GM06990 (cell line): ENCODE results near the gene TSPO2.

Source experiments
- DNase-seq: peaks from one replicate; pipeline ENCODE4 v3.0.0-alpha.2; 2011; ENCODE audit not compliant: insufficient read length; ENCODE audit errors: extremely low read depth
- H3K27me3 ChIP-seq: replicated peaks from 2 replicates; pipeline ENCODE4 v1.6.0; 2011; ENCODE audit warnings: low read length; ENCODE audit not compliant: control insufficient read depth, insufficient read depth
- H3K36me3 ChIP-seq: 2 replicates; pipeline ENCODE4 v1.5.1; 2011; ENCODE audit warnings: low read length; ENCODE audit not compliant: control insufficient read depth, insufficient read depth
- H3K4me3 ChIP-seq: replicated peaks from 2 replicates; pipeline ENCODE4 v1.5.1; 2011; ENCODE audit warnings: low read depth, mild to moderate bottlenecking, control low read depth, low read length
- TF ChIP-seq, protein P1 (sequence below): IDR thresholded peaks from 2 replicates; pipeline ENCODE4 v1.5.1; 2011; ENCODE audit warnings: low read length, control low read depth, mild to moderate bottlenecking, inconsistent platforms; ENCODE audit not compliant: insufficient read depth, poor library complexity, severe bottlenecking

The TSPO2 gene

DNA sequence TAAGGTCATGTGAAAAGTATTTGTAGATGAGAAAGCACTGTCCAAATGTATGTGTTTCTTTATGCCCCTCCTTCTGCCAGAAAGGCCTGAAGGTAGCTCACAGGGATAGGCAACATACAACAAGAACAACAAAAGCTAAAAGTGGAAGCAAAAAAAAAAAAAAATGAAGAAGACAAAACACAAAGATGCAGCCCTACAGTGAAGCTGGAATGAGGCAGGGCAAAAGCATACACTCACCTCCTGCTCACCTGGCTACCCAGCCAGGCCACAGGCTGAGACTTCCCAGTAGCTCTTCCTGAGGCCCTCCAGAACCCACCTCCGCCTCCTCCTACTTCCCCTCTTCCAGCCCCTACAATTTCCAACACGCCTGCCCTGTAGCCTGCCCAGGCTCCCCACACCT is 5.7 kb upstream of the TSPO2 start:
- no peaks in the 10 kb centered on the region for H3K36me3 ChIP-seq
- no peaks in the 10 kb centered on the region for H3K27me3 ChIP-seq
- no peak overlapping the region for H3K4me3 ChIP-seq
- no peak for DNase-seq
- TF ChIP-seq, protein P1, sequence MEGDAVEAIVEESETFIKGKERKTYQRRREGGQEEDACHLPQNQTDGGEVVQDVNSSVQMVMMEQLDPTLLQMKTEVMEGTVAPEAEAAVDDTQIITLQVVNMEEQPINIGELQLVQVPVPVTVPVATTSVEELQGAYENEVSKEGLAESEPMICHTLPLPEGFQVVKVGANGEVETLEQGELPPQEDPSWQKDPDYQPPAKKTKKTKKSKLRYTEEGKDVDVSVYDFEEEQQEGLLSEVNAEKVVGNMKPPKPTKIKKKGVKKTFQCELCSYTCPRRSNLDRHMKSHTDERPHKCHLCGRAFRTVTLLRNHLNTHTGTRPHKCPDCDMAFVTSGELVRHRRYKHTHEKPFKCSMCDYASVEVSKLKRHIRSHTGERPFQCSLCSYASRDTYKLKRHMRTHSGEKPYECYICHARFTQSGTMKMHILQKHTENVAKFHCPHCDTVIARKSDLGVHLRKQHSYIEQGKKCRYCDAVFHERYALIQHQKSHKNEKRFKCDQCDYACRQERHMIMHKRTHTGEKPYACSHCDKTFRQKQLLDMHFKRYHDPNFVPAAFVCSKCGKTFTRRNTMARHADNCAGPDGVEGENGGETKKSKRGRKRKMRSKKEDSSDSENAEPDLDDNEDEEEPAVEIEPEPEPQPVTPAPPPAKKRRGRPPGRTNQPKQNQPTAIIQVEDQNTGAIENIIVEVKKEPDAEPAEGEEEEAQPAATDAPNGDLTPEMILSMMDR: no peak

DNA sequence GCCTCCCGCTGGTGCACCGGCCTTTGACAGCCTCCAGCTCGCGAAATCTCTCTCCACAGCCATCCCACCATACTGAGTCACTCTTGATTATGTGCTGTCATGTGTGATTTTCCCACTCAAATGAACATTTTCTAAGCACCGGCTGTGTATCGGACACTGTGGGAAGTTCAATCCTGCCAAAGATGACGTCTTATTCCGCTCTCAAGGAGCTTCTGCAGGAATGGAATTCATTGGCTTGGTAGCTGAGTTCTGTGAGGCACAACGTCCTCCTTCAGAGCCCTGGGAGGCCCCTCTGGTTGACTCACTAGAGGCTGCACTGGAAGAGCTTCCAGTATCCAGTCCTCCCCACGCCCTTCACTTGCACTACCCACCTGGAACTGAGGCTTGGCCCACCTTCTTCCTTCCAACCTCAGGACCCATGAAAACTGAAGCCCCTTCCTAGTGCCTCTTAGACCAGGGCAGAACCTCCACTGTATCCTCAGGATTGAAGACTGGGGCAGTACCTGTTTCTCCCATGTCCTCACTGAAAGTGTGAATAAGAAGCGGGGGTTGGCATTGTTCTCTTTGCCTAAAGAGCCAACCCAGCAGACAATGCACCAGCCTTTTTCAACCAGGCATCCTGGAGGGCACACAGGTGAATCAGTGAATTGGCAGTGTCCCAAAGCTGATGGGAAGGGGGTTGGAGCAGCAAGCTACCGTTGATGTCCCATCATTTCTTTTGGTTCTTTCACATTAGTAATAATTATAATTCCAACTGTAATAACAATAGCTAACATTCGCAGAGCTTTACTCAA is 5.0 kb upstream of the TSPO2 start:
- Histone ChIP-seq H3K27me3 (no peaks in the 10 kb centered on the region), H3K36me3 (no peaks in the 10 kb centered on the region), H3K4me3 (no peak overlapping the region)
- TF ChIP-seq, protein P1: no peak
- DNase-seq: no peak

DNA sequence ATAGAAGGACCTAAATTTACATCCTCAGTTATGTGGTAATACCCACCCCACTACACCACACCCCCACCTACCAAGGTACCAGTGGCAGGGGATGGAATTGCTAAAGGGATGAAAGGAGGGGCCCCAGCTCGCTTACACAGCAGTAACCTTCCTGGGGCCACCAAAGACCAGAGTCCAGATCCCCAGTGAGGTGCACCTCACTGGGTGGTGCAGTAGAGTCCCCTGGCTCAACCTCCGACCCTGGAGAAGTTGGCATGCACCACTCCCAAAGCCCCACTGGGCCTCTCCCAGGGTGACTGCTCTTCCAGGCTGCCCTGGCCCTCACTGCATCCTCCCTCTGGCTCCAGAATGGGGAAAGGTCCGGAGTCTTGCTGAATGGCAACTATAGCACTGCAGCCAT is 4.1 kb upstream of the TSPO2 start:
- no peaks in the 10 kb centered on the region for H3K27me3 ChIP-seq
- no peaks in the 10 kb centered on the region for H3K36me3 ChIP-seq
- H3K4me3 ChIP-seq: no peak overlapping the region
- TF ChIP-seq, protein P1: no peak
- DNase-seq: no peak

DNA sequence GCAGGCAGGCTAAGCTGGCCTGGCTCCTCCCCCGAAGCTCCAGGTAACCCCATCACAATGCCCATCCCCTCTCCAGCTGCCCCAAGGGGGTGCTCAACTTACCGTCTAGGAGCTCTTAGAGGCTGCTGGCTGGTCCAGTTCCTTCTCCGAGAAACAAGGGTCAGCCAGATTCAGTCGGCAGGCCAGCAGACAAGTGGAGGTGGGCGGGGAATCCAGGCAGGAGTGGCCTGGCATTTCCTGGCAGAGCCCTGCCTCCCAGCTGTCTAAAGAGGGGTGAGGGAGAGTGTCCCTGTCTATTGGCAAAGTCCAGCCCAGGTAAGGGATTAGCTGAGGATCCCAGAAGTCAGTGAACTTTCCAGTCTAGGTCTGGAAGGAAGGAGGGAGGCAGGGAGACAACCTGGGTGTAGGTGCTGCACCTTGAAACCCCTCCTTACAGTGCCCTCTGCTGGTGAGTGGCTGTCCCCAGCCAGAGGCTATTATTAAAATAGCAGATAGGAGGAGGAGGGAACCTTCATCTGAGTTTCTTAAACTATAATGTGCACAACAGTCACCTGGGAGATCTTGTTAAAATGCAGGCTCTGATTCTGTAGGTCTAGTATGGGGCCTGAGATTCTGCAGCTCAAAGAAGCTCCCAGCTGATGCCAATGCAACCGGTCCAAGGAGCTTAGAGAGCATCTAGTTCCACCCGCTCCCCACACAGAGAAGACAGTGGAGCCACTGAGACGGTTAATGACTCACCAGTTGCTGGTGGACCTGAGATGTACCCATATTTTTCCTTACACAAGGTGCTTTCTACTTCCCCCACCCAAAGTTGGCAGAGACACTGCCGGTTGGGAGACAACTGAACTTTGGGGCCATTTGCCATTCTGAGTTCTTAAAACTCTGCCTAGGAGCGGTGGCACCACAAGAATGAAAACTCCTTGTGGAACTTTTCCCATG is 2.9 kb upstream of the TSPO2 start, which contains the start of gene UNC5CL:
UNC5CL (minus strand) TSS at position 162 of the 939 bp plus-strand sequence. CDS start 4,147 bp downstream, outside the sequence.
- Histone ChIP-seq H3K4me3 (no peak within 1 kb of the TSS), H3K27me3 (no peaks in the 10 kb centered on the region), H3K36me3 (no peaks in the 10 kb centered on the region)
- DNase-seq: no peak
- TF ChIP-seq, protein P1: peak; percentile 85

DNA sequence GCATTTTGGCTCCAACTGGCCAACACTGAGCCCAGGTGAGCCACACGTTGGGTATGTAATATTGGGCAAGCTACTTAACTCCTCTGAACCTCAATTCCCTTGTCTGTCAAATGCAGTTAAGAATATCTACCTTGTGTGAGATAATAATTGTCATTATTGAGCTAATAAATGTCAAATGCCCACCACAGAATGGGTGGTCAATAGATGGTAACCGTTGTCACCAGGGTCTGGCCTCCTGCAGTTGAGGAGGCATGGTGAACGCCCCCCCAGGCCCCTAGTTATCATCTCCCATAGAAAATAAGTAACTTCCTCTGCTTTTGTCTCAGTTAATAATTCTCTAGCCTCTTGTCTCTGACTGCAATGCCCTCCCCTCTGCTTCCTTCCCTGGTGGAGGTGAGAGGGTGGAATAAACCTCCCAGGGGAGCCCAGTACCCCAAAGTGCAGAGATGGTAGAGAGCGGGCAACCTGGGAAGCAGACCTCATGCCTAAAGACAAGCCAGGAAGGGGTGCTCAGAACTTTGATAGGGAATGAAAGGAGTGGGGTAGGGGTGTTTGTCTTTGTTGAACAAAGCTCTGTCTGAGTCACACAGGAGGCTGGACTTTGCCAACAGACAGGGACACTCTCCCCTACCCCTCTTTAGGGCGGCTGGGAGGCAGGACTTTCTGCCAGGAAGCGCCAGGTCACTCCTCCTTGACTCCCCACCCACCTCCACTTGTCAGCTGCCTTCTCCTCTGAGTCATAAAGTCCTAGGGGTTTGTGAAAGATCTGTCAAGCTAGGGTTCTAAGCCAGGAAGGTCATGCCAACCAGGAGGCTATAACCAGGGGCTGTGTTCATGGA is 1.9 kb upstream of the TSPO2 start:
- TF ChIP-seq, protein P1: no peak
- Histone ChIP-seq H3K4me3 (no peak overlapping the region), H3K36me3 (no peaks in the 10 kb centered on the region), H3K27me3 (no peaks in the 10 kb centered on the region)
- no peak for DNase-seq
